Activated CD8-positive, alpha-beta memory T cell treated with anti-CD3 and anti-CD28 coated beads for 36 hours (primary cell): ENCODE measurements around the gene HRH1. TPM values are rescaled to one million over a fixed set of nuclear protein-coding genes. Genes with fewer than 3 reads are reported as not detected.

Experiments used
- CTCF ChIA-PET: fragments of 350-600 bp; sonication (Branson Sonifier 250); formaldehyde crosslinking; loops from one replicate; lab custom pipeline; 2021; ENCODE audit warnings: antibody characterized with exemption; lab: Charles Lee
- POLR2A ChIA-PET: fragments of 350-600 bp; sonication (Branson Sonifier 250); formaldehyde crosslinking; loops from one replicate; lab custom pipeline; 2021; ENCODE audit warnings: antibody characterized with exemption; lab: Charles Lee
- total RNA-seq, 2 experiments: library from RNA; stranded (reverse); gene quantifications; one replicate each; pipeline ENCODE4 v1.2.3, GENCODE V29; 2021

HRH1 gene
- total RNA-seq, 2 experiments from 2014 or later = 0.27 to 0.46 TPM

- POLR2A ChIA-PET = no interaction called here
- CTCF ChIA-PET = no interaction called here
These were observed 15.9 kb upstream of the HRH1 start for GRCh38 chr3:11138371-11138770.

GRCh38 chr3:11140030-11140712, 14.1 kb upstream of the HRH1 start:
- POLR2A ChIA-PET = no interaction called here
- CTCF ChIA-PET = no interaction called here

- POLR2A ChIA-PET = no interaction called here
- CTCF ChIA-PET = no interaction called here
These were observed 13.6 kb upstream of the HRH1 start for GRCh38 chr3:11140713-11141104.

DNA sequence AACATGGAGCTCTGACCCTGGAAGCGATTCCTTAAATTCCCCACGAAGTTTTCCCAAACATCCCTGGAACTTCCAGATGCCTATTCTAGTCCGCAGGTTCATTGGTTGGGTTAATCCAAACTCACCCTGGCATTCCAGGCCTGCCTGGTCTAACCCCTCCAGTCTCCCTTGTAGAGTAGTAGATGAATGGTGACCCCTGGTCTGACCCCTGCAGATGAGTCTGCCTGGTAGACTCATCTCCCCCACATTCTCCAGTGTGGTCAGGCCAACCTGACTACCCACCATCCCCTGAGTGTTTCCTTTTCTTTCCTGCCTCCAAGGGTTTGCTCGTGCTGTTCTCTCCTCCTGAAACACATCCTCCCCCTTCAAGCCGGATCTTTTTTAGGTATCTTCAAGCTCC, 10.8 kb upstream of the HRH1 start:
- CTCF ChIA-PET = no interaction called here
- POLR2A ChIA-PET = no interaction called here

DNA sequence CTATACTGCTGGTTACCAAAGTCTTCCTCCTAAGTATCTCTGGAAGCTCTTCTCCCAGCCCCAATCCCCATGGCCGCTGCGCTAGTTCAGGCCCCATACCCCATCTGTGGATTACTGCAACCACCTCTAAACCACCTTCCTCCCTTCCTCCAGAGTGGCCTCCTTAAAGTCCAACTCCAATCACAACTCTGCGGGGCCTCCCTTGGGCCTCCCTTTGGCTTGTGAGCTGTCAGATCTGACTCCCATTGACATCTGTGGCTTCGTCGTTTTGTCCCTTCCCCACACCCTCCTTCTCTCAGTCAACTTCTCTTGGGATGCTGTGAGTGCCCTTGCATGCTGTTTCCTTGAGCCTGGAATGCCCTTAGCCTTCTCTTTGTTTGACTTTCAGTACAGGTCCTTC, 9.3 kb upstream of the HRH1 start:
- ChIA-PET CTCF (interaction anchor here (0.6 kb wide), 1 partner anchor 10 kb away, joined by 4 read pairs; the partner anchor contains the start of gene HRH1), POLR2A (no interaction called here)

DNA sequence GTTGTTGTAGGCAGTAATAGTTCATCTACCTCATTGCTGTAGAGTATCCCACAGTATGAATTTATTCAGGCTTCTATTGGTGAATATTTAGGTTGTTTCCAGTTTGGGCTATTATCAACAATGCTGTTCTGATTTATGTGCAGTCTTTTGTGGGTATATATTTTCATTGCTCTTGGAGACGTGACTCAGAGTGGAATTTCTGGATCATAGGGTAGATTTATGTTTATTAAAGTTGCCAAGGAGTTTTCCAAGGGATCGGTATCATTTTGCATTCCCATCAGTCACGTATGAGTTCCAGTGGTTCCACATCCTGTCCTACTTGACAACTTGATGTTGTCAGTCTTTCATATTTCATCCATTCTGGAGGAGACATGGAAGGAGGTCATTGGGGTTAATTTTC, 8.4 kb upstream of the HRH1 start:
- POLR2A ChIA-PET = no interaction called here
- CTCF ChIA-PET = no interaction called here

DNA sequence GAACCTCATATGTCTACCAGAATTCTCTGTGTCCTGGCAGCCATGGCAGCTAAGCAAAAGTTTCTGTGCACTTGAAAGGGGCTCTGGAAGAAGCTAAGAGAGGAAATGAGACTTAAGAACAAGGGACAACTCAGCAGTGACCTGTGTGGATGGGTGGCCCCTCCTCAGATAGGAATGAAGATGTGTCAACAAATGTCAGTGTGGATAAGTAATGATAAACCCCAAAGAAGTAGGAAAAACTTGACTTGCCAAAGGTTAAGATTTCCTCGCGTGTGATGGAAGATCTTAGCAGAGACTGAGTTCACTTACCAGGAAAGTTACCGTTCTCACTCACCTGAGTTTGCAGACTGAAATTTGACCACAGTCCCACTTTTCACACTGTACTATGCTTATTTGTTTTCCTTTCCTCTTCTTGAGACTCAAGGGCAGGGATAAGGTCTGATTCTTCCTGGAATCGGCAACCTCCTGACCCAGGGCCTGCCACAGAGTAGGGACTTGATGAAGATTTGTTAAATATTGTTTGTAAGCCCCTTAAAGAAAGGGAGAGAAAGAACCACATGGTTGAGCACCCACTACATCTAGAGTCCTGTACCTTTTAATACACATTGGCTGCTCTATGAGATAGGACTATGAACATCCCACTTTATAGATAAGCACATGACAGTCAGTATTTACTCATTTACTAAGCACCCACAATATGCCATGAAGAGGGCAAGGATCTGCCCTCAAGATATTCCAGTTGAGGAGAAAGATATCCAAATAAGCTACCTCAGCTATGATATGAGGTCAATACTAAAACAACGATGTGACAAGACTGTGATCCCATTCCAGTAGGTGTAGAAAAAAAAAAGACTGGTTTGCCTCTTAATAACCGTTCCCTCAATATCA, 7.3 kb upstream of the HRH1 start:
- ChIA-PET POLR2A (no interaction called here), CTCF (interaction anchor here (0.6 kb wide), 1 partner anchor 18 kb away, joined by 3 read pairs; no protein-coding TSS in a partner anchor)

DNA sequence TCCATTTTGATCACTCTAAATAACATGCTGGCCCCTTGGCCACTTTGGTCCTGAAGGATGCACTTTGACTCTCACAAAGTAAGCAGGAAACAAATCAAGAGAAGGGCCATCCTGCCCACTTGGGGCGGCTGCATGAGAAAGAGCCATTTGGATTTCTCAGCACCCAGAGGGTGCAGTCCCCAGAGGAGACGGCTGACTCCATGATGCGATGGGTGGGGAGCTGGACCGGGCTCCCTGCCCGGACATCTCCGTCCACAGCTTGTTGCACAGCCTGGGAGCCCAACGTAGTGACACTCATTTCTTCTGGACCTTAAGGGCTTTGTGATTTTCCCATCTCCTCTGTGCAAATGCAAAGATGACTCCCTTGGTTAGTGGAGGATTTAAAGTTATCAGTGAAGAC, 4.0 kb upstream of the HRH1 start:
- CTCF ChIA-PET = no interaction called here

GRCh38 chr3:11152301-11152700, 2.0 kb upstream of the HRH1 start:
- ChIA-PET POLR2A (no interaction called here), CTCF (no interaction called here)

More for the DNA sequence above, 4.0 kb upstream of the HRH1 start:
- POLR2A ChIA-PET = no interaction called here

DNA sequence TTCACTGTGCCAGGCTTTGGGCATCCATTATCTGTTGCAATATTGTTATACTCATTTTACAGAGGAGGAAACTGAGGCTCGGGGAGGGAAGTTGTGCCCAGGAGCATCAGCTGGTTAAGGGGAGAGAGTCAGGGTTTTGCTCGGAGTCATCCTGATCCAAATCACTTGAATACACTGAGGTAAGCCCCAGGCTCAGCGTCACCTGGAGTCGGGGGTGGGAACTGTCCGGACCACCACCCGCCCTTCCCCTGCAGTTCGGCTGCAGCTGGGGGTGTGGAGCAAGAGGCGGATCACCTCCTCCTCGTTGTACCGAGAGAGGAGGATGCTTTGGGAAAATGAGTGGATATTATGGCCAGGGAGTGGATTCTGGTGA, 646 bp downstream of the HRH1 start:
- CTCF ChIA-PET = interaction anchor here (0.6 to 1.0 kb wide), 4 partner anchors 10 to 245 kb away, joined by 3 to 4 read pairs (median 3); no protein-coding TSS in a partner anchor
- POLR2A ChIA-PET = no interaction called here

DNA sequence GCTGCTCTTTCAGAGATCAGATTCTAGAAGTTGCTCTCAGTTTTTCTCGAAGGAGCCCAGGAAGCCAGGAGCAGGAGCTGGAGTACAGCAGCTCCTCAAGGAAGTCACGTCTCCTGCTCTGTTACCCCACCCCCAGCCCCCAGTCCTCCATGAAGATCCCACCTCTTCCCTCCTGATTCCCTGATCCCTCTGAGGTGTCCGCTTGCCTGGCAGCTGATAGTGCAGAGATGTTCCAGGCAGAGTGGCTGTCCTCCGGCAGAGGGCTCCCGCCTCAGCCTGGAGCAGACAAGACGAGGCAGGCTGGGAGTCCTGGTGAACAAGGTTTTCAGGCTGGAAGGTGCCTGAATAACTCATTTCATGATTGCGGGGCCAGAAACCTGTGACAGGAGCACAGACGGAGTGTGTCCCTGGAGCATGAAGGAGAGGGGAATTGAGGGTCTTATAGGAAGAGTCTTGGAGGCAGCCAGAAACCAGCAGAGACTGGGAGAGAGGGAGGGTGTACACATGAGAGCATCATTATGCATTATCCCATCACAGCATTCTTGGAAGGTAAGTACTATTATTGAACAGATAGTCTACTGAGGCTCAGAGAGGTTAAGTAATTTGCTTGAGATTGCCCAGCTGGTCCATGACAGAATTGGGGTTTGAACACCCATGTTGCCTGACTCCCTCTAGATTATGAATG, 1.2 kb downstream of the HRH1 start:
- ChIA-PET CTCF (interaction anchor here (0.9 to 1.0 kb wide), 3 partner anchors 11 to 180 kb away, joined by 3 to 4 read pairs (median 3); no protein-coding TSS in a partner anchor), POLR2A (interaction anchor here (0.6 kb wide), 1 partner anchor 175 kb away, joined by 6 read pairs; no protein-coding TSS in a partner anchor)

DNA sequence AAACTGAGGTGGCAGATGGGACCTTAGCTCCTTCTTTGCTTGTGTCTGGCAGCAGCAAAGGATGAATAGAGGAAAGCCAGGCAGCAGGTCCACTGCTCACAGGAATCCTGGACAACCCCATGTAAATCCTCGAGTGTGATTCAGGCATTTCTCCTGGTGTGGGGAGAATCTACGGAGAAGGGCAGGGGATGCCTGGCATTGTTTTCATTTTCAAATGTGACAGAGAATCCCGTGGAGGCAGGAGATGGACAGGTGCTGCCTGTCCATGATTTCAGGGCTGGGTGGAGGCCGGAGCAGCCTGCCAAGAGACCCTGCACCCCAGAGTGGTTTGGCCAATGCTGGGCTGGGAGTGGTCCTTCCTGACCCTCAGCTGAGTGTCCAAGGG, 1.7 kb downstream of the HRH1 start:
- CTCF ChIA-PET = no interaction called here

GRCh38 chr3:11157421-11157820, 3.1 kb downstream of the HRH1 start:
- ChIA-PET POLR2A (no interaction called here), CTCF (no interaction called here)

More for the DNA sequence above, 1.7 kb downstream of the HRH1 start:
- POLR2A ChIA-PET = interaction anchor here (0.6 kb wide), 1 partner anchor 175 kb away, joined by 6 read pairs; no protein-coding TSS in a partner anchor

GRCh38 chr3:11159421-11159904, 5.2 kb downstream of the HRH1 start:
- ChIA-PET POLR2A (no interaction called here), CTCF (no interaction called here)

DNA sequence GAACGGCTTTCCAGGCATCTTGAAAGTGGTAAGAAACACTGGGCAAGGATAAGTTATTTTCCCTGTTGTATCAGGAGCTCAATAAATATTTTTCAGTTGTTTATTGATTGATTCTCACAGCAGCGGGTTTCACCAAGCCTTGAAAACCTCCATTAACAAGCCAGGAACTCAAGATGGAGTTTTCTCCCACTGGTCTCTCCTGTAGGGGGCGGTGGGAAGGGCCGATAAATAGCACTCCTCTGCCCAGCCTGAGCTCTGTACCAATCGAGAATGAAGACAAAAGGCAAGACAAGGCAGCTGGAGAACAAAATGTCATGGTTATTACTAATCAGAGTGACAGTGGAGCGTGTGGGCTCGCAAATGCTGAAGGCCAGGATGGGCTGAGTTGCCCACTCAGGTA, 7.4 kb downstream of the HRH1 start:
- CTCF ChIA-PET = no interaction called here

GRCh38 chr3:11162401-11163345, 8.4 kb downstream of the HRH1 start:
- ChIA-PET POLR2A (no interaction called here), CTCF (no interaction called here)

More for the DNA sequence above, 7.4 kb downstream of the HRH1 start:
- POLR2A ChIA-PET = no interaction called here

DNA sequence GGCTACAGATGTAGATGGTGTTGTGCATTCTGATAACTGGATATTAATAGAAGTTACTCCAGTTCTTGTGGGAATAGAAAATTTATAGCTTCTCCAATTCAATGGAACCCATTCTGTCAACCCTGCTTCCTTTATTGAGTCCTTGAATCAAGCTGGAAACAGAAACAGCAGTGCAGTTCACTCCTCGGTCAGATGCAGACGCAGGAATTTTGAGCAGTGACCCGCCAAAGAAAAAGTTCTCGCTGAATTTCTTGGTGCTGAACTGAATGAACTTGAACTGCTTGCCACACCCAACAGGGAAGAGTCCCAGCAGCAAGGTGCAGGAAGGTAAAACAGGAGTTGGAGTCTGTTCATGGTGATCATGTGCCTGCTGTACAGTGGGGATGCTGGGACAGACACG, 10.3 kb downstream of the HRH1 start:
- ChIA-PET CTCF (interaction anchor here (0.6 kb wide), 1 partner anchor 17 kb away, joined by 3 read pairs; no protein-coding TSS in a partner anchor), POLR2A (no interaction called here)

- ChIA-PET POLR2A (no interaction called here), CTCF (no interaction called here)
These were observed 11.2 kb downstream of the HRH1 start for GRCh38 chr3:11165476-11165875.
